GM19023 (cell line): ENCODE data around the gene DNAJC9.

ENCODE experiments used
- ATAC-seq: cut with Tn5 transposase; IDR thresholded peaks from one replicate; pipeline ENCODE4 v1.9.1; 2021; ENCODE audit warnings: mild to moderate bottlenecking, moderate library complexity; ENCODE audit not compliant: unreplicated experiment

The DNAJC9 gene

GRCh38 chr10:73239908-73240307 is 7.1 kb downstream of the DNAJC9 start:
- ATAC-seq = no peak

- no peak for ATAC-seq
These were observed 8.0 kb downstream of the DNAJC9 start for GRCh38 chr10:73238990-73239566.

DNA sequence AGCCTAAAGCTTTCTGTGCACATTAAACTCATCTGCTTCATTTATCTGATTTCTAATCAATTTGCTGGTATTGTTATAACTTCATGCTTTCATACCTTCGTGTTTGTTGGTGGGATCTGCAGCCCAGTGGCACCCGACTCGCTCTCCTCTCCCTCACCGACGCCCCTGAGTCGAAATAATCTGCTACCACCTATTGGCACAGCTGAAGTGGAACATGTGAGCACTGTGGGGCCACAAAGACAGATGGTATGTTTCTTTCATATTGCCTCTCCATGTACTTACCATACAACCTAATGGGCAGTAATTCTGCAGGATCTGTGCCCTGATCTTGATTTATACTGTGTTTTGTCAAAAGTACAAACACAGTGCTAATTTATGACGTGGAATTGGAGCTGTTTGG is 12.4 kb downstream of the DNAJC9 start:
- no peak for ATAC-seq

DNA sequence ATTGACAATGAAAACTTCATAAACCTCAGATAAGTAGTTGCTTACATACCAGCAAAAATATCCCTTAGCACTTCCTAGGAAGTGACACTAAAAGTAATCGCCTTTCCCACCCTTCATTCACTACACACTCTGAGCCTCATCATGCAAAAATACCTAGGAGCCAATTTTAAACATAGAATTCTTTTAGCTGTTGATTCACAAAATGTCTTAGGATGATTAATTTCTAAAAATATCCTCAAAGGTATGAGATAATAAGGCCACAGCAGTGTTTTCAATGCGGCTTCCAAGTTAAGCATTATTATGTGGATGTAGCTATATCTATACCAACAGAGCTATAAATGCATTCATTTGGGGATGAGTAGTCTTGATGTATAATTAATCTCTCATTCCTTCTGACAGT is 13.2 kb downstream of the DNAJC9 start:
- ATAC-seq = no peak

GRCh38 chr10:73232887-73233286 is 14.2 kb downstream of the DNAJC9 start:
- ATAC-seq = no peak

DNA sequence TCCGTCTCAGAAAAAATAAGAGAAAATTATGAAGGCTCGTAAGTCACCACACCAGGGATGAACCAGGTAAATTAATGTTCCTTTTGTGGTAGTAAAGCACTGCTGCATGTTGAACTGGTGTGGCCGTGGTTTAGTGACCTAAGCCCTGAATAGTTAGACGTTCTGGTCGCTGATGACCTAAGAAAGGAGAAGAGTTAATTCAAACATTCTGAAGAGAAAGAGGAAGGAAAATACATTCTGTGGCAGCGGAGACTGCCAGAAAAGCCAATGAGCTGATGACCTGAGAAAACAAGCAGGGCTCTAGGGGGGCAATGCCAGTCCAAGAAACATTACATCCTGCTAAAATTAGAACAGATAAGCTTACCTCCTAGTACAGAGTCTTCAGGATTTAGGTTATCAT is 17.5 kb downstream of the DNAJC9 start:
- ATAC-seq = no peak

- no peak for ATAC-seq
These were observed 18.8 kb downstream of the DNAJC9 start for GRCh38 chr10:73228247-73228646.

GRCh38 chr10:73226663-73227062 is 20.4 kb downstream of the DNAJC9 start:
- ATAC-seq = no peak

GRCh38 chr10:73225518-73225917 is 21.5 kb downstream of the DNAJC9 start:
- ATAC-seq = no peak

DNA sequence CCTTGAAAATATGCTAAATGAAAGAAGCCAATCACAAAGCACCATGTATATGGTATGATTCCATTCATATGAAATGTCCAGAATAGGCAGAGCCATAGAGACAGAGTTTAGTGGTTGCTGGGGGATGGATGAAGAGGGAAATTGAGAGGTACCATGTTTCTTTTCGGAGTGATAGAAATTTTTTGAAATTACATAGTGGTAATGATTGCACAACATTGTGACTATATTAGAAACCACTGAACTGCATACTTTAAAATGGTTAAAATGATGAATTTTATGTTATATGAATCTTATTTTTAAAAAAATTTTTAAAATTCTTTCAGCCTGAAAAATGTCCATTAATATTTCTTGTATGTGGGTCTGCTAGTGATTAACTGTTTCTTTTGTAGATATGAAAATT is 26.1 kb downstream of the DNAJC9 start:
- no peak for ATAC-seq

DNA sequence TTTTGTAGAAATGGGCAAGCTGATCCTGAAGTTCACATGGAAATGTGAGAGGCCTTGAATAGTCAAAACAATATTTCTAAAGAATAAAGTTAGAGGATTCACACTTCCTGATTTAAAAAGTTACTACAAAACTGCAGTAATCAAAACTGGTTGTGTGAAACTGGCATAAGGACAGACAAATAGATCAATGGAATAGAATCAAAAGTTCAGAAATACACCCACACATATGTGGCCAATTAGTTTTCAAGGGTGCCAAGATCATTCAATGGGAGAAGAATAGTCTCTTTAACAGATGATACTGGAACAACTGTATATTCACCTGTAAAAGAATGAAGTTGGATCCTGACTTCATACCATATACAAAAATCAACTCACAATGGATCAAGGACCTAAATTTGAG is 27.7 kb downstream of the DNAJC9 start:
- no peak for ATAC-seq

DNA sequence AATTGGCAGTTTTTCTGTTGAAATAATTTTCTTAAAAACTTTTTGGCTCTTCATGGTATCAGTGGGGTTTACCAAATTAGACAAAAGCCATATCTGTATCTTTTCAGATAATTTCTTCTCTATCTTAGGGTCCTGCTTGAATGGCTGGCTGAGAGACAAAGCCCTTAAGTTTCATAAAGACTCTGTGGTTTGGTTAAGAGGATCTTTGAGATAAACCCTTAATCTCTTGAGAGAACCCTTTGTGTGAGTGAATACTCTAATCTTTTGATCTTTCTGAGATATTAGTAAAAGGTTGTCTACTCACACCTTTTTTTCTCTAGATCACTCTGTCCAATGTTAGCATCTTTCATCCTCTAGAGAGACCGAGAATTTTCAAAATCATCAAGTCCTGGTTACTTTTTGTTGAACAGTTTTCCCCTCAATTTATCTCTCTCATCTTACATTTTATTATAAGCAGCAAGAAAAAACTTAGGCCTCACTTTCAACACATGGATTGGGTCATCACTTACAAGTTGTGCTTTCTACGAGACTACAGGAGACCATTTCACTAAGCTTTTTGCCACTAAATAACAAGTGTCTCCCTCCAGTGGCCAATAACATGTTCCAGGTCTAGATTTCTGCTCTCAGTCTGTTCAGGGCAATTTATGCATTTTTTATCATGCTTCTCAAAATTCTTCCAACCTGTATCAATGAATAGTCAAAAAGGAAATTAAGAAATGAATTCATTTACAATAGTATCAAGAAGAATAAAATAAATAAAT is 28.4 kb downstream of the DNAJC9 start:
- no peak for ATAC-seq

DNA sequence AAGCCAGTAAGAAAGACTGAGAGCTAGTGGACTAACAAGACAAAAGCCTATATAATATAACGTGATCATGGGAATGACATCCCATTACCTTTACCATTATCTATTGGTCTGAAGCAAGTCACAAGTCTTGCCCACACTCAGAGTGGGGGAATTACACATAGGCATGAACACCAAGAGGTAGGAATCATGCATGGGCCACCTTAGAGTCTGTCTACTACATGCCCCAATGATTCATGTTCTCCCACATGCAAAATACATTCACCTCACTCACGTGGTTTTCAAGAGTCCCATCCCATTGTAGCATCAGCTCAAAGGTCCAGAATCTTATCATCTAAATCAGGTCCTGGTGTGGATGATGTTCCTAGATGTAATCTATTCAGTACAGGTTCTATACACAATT is 29.4 kb downstream of the DNAJC9 start:
- ATAC-seq = no peak

DNA sequence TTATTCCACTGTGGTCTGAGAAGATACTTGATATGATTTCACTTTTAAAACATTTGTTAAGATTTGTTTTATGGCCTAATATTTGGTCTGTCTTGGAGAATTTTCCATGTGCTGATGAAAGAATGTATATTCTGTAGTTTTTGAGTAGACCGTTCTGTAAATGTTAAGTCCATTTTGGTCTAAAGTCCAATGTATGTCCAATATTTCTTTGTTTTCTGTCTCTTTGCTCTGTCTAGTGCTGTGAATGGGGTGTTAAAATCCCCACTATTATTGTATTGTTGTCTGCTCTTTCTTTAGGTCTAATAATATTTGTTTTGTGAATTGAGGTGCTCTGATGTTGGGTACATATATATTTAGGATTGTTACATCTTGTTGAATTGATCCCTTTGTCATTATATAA is 31.3 kb downstream of the DNAJC9 start:
- ATAC-seq = no peak

DNA sequence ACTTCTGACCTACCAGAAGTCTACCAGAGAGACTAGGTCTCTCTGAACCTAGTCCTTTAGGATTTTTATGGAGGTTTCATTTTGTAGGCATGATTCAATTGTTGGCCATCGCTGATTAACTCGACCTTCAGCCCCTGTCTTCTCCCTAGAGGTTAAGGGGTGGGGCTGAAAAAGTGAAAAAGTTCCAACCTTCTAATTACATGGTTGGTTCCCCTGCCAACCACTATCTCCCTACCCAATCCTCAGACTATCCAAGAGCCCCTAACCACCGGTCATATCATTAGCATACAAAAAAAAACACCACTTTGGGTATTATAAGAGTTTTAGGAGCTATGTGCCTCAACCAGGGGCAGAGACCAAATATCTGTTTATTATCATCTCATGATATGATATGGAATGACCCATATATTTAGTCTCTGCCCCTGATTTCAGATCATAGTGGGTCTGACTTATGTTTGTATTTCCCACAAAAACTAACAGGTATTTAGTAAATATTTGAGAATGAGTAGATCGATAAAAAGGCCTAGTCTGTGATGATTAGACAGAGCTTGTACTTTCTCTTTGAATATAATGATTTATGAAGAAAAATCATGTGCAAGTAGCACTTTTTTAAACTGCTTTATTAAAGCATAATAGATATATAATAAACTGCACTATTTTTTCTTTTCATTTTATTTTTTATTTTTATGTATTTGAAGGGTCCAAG is 35.8 kb downstream of the DNAJC9 start:
- no peak for ATAC-seq

GRCh38 chr10:73210395-73211105 is 36.5 kb downstream of the DNAJC9 start:
- ATAC-seq = no peak

- ATAC-seq = no peak
These were observed 37.4 kb downstream of the DNAJC9 start for GRCh38 chr10:73209705-73210104.

- no peak for ATAC-seq
These were observed 39.2 kb downstream of the DNAJC9 start for GRCh38 chr10:73207883-73208282.

GRCh38 chr10:73206385-73206784 is 40.7 kb downstream of the DNAJC9 start:
- no peak for ATAC-seq

DNA sequence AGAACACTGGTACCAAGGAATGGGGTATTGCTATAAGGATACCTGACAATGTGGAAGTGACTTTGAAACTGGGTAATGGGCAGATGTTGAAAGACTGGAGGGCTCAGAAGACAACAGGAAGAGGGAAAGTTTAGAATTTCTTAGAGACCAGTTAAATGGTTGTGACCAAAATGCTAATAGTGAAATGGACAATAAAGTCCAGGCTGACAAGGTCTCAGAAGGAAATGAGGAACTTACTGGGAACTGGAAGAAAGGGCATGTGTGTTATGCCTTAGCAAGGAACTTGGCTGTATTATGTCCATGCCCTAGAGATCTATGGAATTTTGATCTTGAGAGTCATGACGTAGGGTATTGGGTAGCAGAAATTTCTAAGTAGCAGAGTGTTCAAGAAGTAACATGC is 41.2 kb downstream of the DNAJC9 start:
- ATAC-seq = no peak

DNA sequence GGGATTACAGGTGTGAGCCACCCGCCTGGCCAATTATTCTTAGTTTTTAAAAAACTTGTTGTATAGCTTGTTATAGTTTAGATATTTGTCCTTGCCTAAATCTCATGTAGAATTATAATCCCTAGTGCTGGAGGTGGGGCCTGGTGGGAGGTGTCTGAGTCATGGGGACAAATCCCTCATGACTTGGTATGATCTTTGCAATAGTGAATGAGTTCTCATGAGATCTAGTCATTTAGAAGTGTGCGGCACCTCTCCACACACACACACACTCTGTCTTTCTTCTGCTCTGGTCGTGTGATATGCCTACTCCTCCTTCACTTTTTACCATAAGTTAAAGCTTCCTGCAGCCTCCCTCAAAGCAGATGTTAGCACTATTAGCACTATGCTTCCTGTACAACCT is 42.0 kb downstream of the DNAJC9 start:
- ATAC-seq = no peak
